IPS-20b (cell line): ENCODE results near the gene PTPRN2.

ENCODE experiments used
- H3K27ac ChIP-seq: one replicate; pipeline ENCODE4 v1.5.1; 2013; ENCODE audit warnings: low read length
- H3K27me3 ChIP-seq: 2 replicates; pipeline ENCODE4 v1.6.1; 2013; ENCODE audit warnings: mild to moderate bottlenecking, low read length, inconsistent platforms; ENCODE audit not compliant: insufficient read depth
- H3K36me3 ChIP-seq: 2 replicates; pipeline ENCODE4 v1.6.1; 2013; ENCODE audit warnings: low read depth, mild to moderate bottlenecking, inconsistent platforms, low read length, moderate library complexity; ENCODE audit not compliant: insufficient read depth
- H3K4me1 ChIP-seq: 2 replicates; pipeline ENCODE4 v1.6.1; 2013; ENCODE audit warnings: mild to moderate bottlenecking, control low read depth, inconsistent platforms, low read length, moderate library complexity; ENCODE audit not compliant: insufficient read depth
- H3K4me3 ChIP-seq: 2 replicates; pipeline ENCODE4 v1.5.1; 2013; ENCODE audit warnings: mild to moderate bottlenecking, low read length, inconsistent platforms
- H3K9ac ChIP-seq: 2 replicates; pipeline ENCODE4 v1.6.1; 2013; ENCODE audit warnings: low read depth, mild to moderate bottlenecking, inconsistent platforms, low read length, moderate library complexity
- H3K9me3 ChIP-seq: 2 replicates; pipeline ENCODE4 v1.6.1; 2013; ENCODE audit warnings: mild to moderate bottlenecking, low read depth, low read length, inconsistent platforms; ENCODE audit not compliant: insufficient read depth

PTPRN2 gene

GRCh38 chr7:157555944-157556641, 1031.5 kb downstream of the PTPRN2 start:
- Histone ChIP-seq H3K27me3 (no peaks in the 10 kb centered on the region), H3K9ac (no peak overlapping the region), H3K9me3 (peaks cover 50% of the 10 kb centered on the region)

GRCh38 chr7:157555313-157555712, 1032.3 kb downstream of the PTPRN2 start:
- no peak overlapping the region for H3K9ac ChIP-seq
- H3K36me3 ChIP-seq = no peaks in the 10 kb centered on the region
- H3K4me1 ChIP-seq = no peaks in the 10 kb centered on the region
- H3K27ac ChIP-seq = no peak overlapping the region
- no peaks in the 10 kb centered on the region for H3K27me3 ChIP-seq
- peaks cover 55% of the 10 kb centered on the region for H3K9me3 ChIP-seq
- no peak overlapping the region for H3K4me3 ChIP-seq

More at GRCh38 chr7:157555944-157556641, 1031.5 kb downstream of the PTPRN2 start:
- Histone ChIP-seq H3K27ac (no peak overlapping the region), H3K4me3 (no peak overlapping the region; the same call in 1 of the 2 replicates), H3K4me1 (no peaks in the 10 kb centered on the region), H3K36me3 (no peaks in the 10 kb centered on the region)

DNA sequence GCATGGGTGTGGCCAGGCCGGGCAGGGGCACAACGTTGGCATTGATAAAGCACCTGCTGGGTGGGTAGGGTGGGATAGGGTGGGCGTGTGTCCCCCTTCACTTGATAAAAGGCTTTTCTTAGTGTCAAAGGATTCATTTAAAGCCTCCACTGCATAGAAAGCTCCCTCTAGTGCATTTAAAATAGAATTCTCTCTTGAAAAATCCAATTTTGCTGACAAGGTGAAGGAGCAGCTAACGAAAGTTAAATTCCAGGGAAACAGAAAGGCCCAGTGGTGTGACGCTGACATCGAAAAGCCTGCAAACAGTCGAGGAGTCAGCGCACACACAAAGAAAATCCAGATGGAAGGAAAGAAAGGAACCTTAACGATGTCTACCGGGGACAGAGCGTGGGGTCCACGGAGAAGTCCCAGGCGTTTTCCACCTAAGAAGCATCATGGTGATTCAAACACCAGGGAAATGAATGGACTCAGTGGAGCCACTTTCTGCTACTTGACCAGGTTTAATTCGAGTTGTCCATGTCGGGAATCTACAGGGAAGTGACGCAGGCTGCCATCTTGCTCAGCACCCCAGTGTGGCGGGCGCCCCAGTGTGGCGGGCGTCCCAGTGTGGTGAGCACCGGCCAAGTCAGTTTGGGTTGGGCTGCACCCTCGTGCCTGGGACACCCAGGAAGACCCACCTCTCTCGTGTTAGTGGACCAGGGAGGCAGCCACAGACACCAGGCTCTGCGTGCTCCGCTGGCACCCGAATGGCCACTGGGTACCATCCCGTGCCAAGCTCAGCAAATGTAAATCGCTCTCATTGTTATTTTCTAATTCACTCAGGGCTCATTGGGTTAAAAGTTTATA, 1033.0 kb downstream of the PTPRN2 start:
- Histone ChIP-seq H3K27ac (no peak overlapping the region), H3K36me3 (no peaks in the 10 kb centered on the region), H3K9me3 (peaks cover 48% of the 10 kb centered on the region), H3K27me3 (no peaks in the 10 kb centered on the region), H3K4me1 (no peaks in the 10 kb centered on the region), H3K9ac (no peak overlapping the region), H3K4me3 (no peak overlapping the region)

- Histone ChIP-seq H3K36me3 (no peaks in the 10 kb centered on the region), H3K4me1 (no peaks in the 10 kb centered on the region), H3K27me3 (no peaks in the 10 kb centered on the region), H3K27ac (no peak overlapping the region), H3K9me3 (peaks cover 46% of the 10 kb centered on the region), H3K9ac (no peak overlapping the region), H3K4me3 (no peak overlapping the region)
Measured at GRCh38 chr7:157553256-157553655, 1034.4 kb downstream of the PTPRN2 start.

DNA sequence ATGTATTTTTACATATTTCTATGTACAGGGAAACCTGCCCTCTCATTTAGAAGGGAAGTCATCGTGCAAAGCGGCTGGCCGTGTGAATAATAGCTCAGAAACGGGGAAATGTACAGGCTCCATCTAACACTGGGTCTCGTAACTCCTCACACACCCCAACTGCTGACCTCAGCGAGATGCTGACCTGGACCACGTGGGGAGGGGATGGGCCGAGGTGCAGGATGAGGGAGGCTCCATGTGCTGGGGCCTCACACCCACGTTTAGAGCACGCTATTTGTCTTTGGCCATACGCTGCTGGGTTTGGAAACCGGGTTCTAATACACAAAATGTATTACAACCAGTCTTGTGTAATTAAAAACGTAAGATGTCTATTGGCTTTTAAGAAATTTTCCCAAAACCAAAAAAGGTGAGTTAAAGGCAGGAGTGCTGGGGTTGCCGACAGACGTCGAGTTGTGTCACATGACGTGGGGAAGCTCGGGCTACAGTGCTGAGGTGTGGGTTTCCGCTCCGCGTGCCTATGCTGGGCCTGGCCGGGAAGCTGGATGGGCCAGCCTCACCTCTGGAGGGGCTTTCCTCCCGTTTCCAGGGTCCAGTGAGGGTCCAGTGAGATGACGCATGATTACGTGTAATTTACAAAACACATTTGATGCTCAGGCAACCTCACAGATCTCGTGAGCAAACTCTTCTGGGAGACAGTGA, 1035.2 kb downstream of the PTPRN2 start:
- H3K9ac ChIP-seq = no peak overlapping the region
- peaks cover 48% of the 10 kb centered on the region for H3K9me3 ChIP-seq
- H3K27ac ChIP-seq = no peak overlapping the region

DNA sequence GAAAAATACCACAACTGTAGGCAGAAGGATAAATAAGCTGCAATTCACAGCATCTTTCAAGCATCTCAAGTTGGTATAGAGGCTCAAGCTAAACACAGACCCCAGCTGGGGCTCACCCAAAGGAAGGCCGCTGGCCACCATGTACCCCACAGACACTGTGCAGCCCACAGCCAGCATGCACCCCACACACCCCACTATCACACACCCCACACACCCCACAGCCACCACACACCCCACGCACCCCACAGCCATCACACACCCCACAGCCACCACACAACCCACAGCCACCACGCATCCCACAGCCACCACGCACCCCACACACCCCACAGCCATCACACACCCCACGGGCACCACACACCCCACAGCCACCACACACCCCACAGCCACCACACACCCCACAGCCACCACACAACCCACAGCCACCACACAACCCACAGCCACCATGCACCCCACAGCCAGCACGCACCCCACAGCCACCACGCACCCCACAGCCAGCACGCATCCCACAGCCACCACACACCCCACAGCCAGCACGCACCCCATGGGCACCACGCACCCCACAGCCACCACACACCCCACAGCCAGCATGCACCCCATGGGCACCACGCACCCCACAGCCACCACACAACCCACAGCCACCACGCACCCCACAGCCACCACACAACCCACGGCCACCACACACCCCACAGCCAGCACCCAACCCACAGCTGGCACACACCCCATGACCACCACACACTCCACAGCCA, 1036.1 kb downstream of the PTPRN2 start:
- Histone ChIP-seq H3K4me1 (no peaks in the 10 kb centered on the region), H3K9me3 (peaks cover 48% of the 10 kb centered on the region), H3K36me3 (no peaks in the 10 kb centered on the region), H3K9ac (no peak overlapping the region), H3K27ac (no peak overlapping the region), H3K4me3 (no peak overlapping the region), H3K27me3 (no peaks in the 10 kb centered on the region)

More for the DNA sequence above, 1035.2 kb downstream of the PTPRN2 start:
- Histone ChIP-seq H3K4me3 (no peak overlapping the region), H3K27me3 (no peaks in the 10 kb centered on the region), H3K4me1 (no peaks in the 10 kb centered on the region), H3K36me3 (no peaks in the 10 kb centered on the region)

DNA sequence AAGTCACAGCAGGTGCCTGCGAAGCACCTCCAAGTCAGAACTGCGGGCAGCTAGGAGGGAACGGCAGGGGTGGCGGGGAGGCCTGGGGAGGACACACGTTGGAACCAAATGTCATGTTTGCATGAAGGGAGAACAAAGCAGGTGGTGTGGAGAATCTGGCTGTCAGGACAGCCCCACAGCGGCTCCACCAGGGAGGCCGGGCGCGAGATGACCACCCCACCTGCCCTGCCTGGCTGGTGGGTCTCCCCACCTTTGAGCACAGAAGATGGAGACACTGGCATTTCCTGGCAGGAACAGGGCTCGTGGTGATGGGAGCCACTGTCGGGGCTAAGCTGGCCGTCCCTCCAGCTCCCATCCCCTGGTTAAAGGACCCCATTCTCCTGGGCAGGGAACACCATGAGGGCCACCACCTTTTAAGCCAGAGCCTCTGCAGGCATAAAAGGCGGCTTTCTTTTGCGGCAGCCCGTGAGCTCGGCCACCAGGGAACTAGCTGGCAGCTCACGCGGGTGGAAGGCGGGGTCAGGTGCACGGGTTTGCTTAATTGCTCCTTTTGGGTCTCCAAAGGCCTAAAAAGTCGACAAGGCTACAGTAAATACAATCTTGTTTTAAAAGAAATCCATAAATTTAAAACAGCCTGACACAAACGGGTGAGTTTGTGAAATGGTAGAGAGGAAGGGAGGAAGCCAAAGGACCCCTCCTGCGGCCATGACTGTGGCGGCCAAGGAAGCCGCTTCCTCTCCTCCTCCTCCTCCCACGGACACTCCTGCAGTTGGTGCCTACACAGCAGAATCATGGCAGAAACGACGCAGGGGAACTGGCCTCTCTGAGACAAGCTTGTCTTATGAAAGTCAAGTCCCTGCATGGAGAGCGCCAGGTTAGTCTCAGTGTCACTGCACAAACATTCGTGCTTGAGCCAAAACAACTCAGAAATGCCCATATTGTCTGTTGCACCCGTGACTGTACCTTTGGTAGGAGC, 1037.0 kb downstream of the PTPRN2 start:
- H3K27ac ChIP-seq = no peak overlapping the region
- no peaks in the 10 kb centered on the region for H3K4me1 ChIP-seq
- H3K9ac ChIP-seq = no peak overlapping the region
- H3K9me3 ChIP-seq = peaks cover 44% of the 10 kb centered on the region
- H3K4me3 ChIP-seq = no peak overlapping the region
- H3K36me3 ChIP-seq = no peaks in the 10 kb centered on the region
- H3K27me3 ChIP-seq = no peaks in the 10 kb centered on the region

DNA sequence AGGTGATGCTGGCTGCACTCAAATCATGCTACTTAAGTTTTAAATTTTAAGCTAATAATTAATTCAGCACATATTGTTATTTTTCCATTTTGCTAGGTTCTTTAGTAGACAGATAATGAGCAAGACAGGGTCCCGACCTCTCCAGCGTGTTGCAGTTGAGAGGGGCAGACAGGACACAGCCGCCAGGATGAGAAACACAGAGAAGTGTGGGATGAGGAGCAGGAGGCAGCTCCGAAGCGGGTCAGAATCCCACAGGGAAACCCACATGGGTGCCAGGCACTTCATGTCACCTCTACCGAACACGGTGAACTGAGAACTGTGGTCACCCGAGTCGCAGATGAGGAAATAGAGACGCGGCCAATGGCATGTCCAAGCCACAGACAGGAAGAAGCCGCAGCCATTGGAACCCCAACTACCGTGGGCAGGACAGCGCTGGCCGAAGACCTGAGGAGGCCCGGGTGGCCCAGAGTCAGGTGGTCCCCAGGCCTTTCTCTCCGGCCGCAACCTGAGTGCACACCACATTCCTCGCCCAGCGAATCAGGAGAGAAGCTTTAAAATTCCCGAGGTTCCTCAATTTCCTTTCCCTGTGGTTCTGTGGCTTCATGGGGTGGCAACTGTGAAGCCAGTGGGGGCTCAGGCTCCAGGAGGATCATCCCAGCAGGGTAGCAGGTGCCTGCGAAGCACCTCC, 1037.9 kb downstream of the PTPRN2 start:
- no peak overlapping the region for H3K4me3 ChIP-seq
- no peaks in the 10 kb centered on the region for H3K4me1 ChIP-seq
- peaks cover 42% of the 10 kb centered on the region for H3K9me3 ChIP-seq
- H3K9ac ChIP-seq = no peak overlapping the region
- no peaks in the 10 kb centered on the region for H3K27me3 ChIP-seq
- no peak overlapping the region for H3K27ac ChIP-seq
- H3K36me3 ChIP-seq = no peaks in the 10 kb centered on the region

GRCh38 chr7:157548691-157549303, 1038.8 kb downstream of the PTPRN2 start:
- no peaks in the 10 kb centered on the region for H3K4me1 ChIP-seq
- no peaks in the 10 kb centered on the region for H3K27me3 ChIP-seq
- no peak overlapping the region for H3K9ac ChIP-seq
- peaks cover 50% of the 10 kb centered on the region for H3K9me3 ChIP-seq
- no peak overlapping the region for H3K4me3 ChIP-seq
- no peak overlapping the region for H3K27ac ChIP-seq
- no peaks in the 10 kb centered on the region for H3K36me3 ChIP-seq

GRCh38 chr7:157547611-157548010, 1040.0 kb downstream of the PTPRN2 start:
- Histone ChIP-seq H3K27me3 (no peaks in the 10 kb centered on the region), H3K4me3 (no peak overlapping the region), H3K9ac (no peak overlapping the region), H3K9me3 (peaks cover 57% of the 10 kb centered on the region), H3K36me3 (no peaks in the 10 kb centered on the region), H3K4me1 (no peaks in the 10 kb centered on the region), H3K27ac (no peak overlapping the region)
